GM23248 (cell line): ENCODE measurements around the gene RASA3. TPM values are rescaled to one million over a fixed set of nuclear protein-coding genes. Genes with fewer than 3 reads are reported as not detected.

Experiments used
- DNase-seq: peaks from one replicate; pipeline ENCODE4 v3.0.0-alpha.2; 2015
- H2AFZ ChIP-seq: fragments of 200-600 bp; sonication (generic); 2 replicates; pipeline ENCODE4 v1.6.1; 2016; ENCODE audit warnings: antibody characterized with exemption
- H3F3A ChIP-seq: fragments of 200-600 bp; sonication (generic); 2 replicates; pipeline ENCODE4 v1.6.1; 2016; ENCODE audit warnings: mild to moderate bottlenecking, antibody characterized with exemption, mixed run types; ENCODE audit not compliant: insufficient read depth
- H3K27ac ChIP-seq: fragments of 200-600 bp; sonication (generic); 2 replicates; pipeline ENCODE4 v1.5.1; 2016; ENCODE audit warnings: mild to moderate bottlenecking
- H3K27me3 ChIP-seq: fragments of 200-600 bp; sonication (generic); replicated peaks from 2 replicates; pipeline ENCODE4 v1.6.1; 2016; ENCODE audit warnings: mild to moderate bottlenecking; ENCODE audit not compliant: insufficient read depth
- H3K36me3 ChIP-seq: fragments of 200-600 bp; sonication (generic); 2 replicates; pipeline ENCODE4 v1.6.1; 2016; ENCODE audit warnings: low read depth, mild to moderate bottlenecking
- H3K4me1 ChIP-seq: fragments of 200-600 bp; sonication (generic); 2 replicates; pipeline ENCODE4 v1.6.1; 2016; ENCODE audit warnings: mild to moderate bottlenecking; ENCODE audit not compliant: insufficient read depth
- H3K4me2 ChIP-seq: fragments of 200-600 bp; sonication (generic); one replicate; pipeline ENCODE4 v1.6.1; 2016; ENCODE audit warnings: mild to moderate bottlenecking; ENCODE audit not compliant: unreplicated experiment
- H3K4me3 ChIP-seq: fragments of 200-600 bp; sonication (generic); 2 replicates; pipeline ENCODE4 v1.5.1; 2016; ENCODE audit warnings: mild to moderate bottlenecking
- H3K79me2 ChIP-seq: fragments of 200-600 bp; sonication (generic); 2 replicates; pipeline ENCODE4 v1.6.1; 2016; ENCODE audit warnings: mild to moderate bottlenecking; ENCODE audit not compliant: insufficient read depth
- H3K9ac ChIP-seq: fragments of 200-600 bp; sonication (generic); 2 replicates; pipeline ENCODE4 v1.6.1; 2016; ENCODE audit warnings: mild to moderate bottlenecking
- H3K9me2 ChIP-seq: fragments of 200-600 bp; sonication (generic); 2 replicates; pipeline ENCODE4 v1.6.1; 2016; ENCODE audit warnings: mixed run types, mild to moderate bottlenecking, moderate library complexity; ENCODE audit not compliant: insufficient read depth
- H3K9me3 ChIP-seq: fragments of 200-600 bp; sonication (generic); one replicate; pipeline ENCODE4 v1.6.1; 2017; ENCODE audit warnings: low read depth
- H4K20me1 ChIP-seq: fragments of 200-600 bp; sonication (generic); 2 replicates; pipeline ENCODE4 v1.6.0; 2016; ENCODE audit not compliant: insufficient read depth
- EZH2 ChIP-seq: fragments of 200-600 bp; sonication (generic); IDR thresholded peaks from 2 replicates; pipeline ENCODE4 v1.6.1; 2018; ENCODE audit warnings: antibody characterized with exemption, mild to moderate bottlenecking; ENCODE audit not compliant: insufficient read depth, poor library complexity, severe bottlenecking
- EZH2phosphoT487 ChIP-seq: fragments of 200-600 bp; sonication (generic); IDR thresholded peaks from 2 replicates; pipeline ENCODE4 v1.6.1; 2018; ENCODE audit warnings: antibody characterized with exemption, moderate library complexity, mild to moderate bottlenecking, low read depth; ENCODE audit not compliant: insufficient read depth
- WGBS, 2 experiments: methylation state at CpG; one replicate each; pipeline ENCODE4 v1.1.6; 2015 to 2017; ENCODE audit warnings: low lambda C conversion rate in 2 of 2, low coverage in 1 of 2; ENCODE audit errors: missing lambda C conversion rate in 2 of 2; 5-methylcytosine and 5-hydroxymethylcytosine counted together
- in situ Hi-C: fragments of 300-500 bp; cut with MboI; formaldehyde crosslinking; loops from 2 replicates; pipeline ENCODE4 v1.15.0; 2020
- polyA plus RNA-seq: library from polyadenylated mRNA; unstranded; fragments of >200 nt; fragmentation: Nextera tagmentation; extraction: Ambion mirVana; gene quantifications from 2 replicates; pipeline ENCODE4 v1.2.1, GENCODE V29; 2016
- total RNA-seq: library from RNA; depleted of rRNA; stranded (reverse); fragments of >200 nt; shearing (Covaris generic); gene quantifications from 2 replicates; pipeline ENCODE4 v1.2.3, GENCODE V29; 2014

The RASA3 gene
- total and polyA plus RNA-seq, 2 experiments from 2014 or later, result 34.3 to 36.7 TPM

DNA sequence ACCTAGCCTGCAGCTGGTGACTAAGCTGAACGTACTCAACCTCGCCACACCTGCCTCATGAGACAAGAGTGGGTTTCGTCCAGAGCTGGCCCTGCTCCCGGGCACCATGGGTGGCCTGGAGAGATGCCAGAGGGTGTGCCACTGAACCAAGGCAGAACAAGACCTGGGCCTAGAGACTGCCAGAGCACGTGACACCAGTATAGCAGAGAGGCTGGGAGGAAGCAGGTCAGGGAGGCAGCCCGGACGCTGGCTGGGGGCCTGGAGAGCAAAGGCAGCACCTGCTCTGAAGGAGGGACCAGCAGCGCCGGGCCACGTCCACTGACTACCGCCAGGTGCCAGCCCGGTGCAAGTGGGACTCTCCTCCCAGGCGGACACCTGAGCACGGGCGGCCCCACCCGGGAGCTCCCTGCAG, 151.2 kb downstream of the RASA3 start:
- Histone ChIP-seq H3K36me3 (peaks cover 9% of the 10 kb centered on the region; the same call in 1 of the 2 replicates), H3K79me2 (no peaks in the 10 kb centered on the region), H4K20me1 (no peaks in the 10 kb centered on the region), H3K4me2 (no peak overlapping the region), H2AFZ (no peak overlapping the region), H3K9me3 (no peaks in the 10 kb centered on the region), H3K27ac (no peak overlapping the region), H3K4me3 (no peak overlapping the region), H3K9me2 (no peaks in the 10 kb centered on the region), H3F3A (peaks cover 7% of the 10 kb centered on the region; the same call in 1 of the 2 replicates), H3K27me3 (no peaks in the 10 kb centered on the region), H3K4me1 (peaks cover 10% of the 10 kb centered on the region), H3K9ac (no peak overlapping the region)
- WGBS, 2 experiments, result 78 to 89% methylated on average over 6 to 16 of the region's 16 CpGs
- peak; percentile 21 for DNase-seq
- in situ Hi-C loops, result no loop called here
- TF ChIP-seq EZH2phosphoT487 (no peak), EZH2 (no peak)

DNA sequence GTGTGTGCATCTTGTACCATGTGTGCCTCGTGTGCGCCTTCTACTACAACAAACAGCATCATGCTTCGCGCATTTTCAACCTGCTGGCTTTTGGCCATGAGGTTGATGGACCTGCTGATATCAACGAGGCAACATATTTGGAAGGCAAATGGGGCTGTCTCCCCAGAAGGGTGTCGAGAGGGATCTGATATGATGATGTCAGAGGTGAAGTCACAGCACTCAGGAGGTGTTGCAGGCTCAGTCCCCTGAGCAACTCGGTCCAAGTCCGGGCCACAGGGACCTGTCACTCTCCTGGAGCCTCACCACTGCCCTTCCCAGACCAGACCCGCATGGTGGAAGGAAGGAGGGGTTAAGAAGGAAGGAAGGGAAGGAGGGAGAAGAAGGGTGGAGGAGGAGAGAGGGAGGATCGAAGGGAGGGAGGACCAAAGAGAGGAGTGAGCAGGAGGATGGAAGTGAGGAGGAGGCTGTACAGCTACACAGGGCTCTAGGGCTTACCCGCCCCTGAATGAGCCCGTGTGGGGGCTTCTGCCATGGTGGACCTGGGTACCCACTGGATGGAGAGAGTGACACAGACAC, 151.8 kb downstream of the RASA3 start:
- Histone ChIP-seq H3K4me1 (peaks cover 10% of the 10 kb centered on the region), H3K9ac (no peak overlapping the region), H3K79me2 (no peaks in the 10 kb centered on the region), H3K4me2 (no peak overlapping the region), H2AFZ (no peak overlapping the region), H3K4me3 (no peak overlapping the region), H3K36me3 (peaks cover 9% of the 10 kb centered on the region; the same call in 1 of the 2 replicates), H3F3A (peaks cover 7% of the 10 kb centered on the region; the same call in 1 of the 2 replicates), H3K27ac (no peak overlapping the region), H3K9me3 (no peaks in the 10 kb centered on the region), H3K9me2 (no peaks in the 10 kb centered on the region), H3K27me3 (no peaks in the 10 kb centered on the region), H4K20me1 (no peaks in the 10 kb centered on the region)
- in situ Hi-C loops, result no loop called here
- TF ChIP-seq EZH2phosphoT487, result no peak
- DNase-seq, result no peak
- 91 to 92% methylated on average over 11 to 12 of the region's 12 CpGs for WGBS, 2 experiments

GRCh38 chr13:113979791-113980471, 152.5 kb downstream of the RASA3 start:
- H3K4me1 ChIP-seq, result peaks cover 10% of the 10 kb centered on the region
- H2AFZ ChIP-seq, result no peak overlapping the region
- H3K27ac ChIP-seq, result no peak overlapping the region
- WGBS, 2 experiments, result 80 to 86% methylated on average over 18 to 20 of the region's 20 CpGs
- no peaks in the 10 kb centered on the region for H3K27me3 ChIP-seq
- H3K9ac ChIP-seq, result no peak overlapping the region
- H4K20me1 ChIP-seq, result no peaks in the 10 kb centered on the region
- H3K79me2 ChIP-seq, result no peaks in the 10 kb centered on the region
- H3K4me2 ChIP-seq, result no peak overlapping the region
- no peaks in the 10 kb centered on the region for H3K9me3 ChIP-seq
- H3K4me3 ChIP-seq, result no peak overlapping the region
- no peak for TF ChIP-seq EZH2
- no peak for TF ChIP-seq EZH2phosphoT487
- no peak for DNase-seq
- in situ Hi-C loops, result no loop called here
- peaks cover 7% of the 10 kb centered on the region; the same call in 1 of the 2 replicates for H3F3A ChIP-seq
- peaks cover 9% of the 10 kb centered on the region; the same call in 1 of the 2 replicates for H3K36me3 ChIP-seq
- no peaks in the 10 kb centered on the region for H3K9me2 ChIP-seq

DNA sequence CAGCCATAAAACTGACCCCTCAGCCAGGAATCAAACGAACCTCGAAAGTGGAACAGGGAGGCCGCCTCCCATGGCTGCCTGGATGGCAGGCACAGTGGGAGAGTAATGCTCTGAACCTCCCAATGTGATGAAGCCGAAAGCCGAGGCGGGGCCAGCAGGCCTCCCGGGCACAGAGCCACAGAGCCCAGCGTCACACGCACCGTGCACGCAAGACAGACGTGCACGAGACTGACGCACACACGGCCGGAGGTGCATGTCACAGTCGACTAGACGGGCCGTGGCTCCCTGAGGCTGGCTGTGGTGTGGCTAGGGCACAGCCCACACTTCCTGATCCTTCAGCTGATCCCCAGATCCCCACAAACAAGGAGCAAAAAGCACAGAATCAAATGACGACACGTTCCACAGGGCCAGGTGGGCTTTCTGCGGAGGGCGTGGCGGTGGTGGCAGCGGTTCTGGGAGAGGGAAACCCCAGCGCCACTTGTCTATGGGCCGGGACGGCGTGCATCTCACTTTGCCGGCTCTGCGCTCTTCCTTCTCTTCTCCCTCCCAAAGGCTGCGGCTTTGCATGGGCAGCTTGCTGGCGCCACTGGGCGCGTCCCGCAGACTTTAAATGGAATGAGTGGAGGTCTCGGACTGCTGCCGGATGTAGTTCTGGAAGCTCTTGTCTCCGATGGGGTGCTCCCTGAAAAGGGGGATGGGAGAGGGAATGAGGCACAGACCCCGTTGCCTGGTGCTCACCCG, 153.5 kb downstream of the RASA3 start:
- H3K4me2 ChIP-seq, result no peak overlapping the region
- 84 to 87% methylated on average over 40 to 41 of the region's 41 CpGs for WGBS, 2 experiments
- H3K4me1 ChIP-seq, result peaks cover 10% of the 10 kb centered on the region
- H3K27ac ChIP-seq, result no peak overlapping the region
- H3K9me3 ChIP-seq, result no peaks in the 10 kb centered on the region
- peaks cover 7% of the 10 kb centered on the region; the same call in 1 of the 2 replicates for H3F3A ChIP-seq
- no peaks in the 10 kb centered on the region for H3K9me2 ChIP-seq
- peaks cover 9% of the 10 kb centered on the region; the same call in 1 of the 2 replicates for H3K36me3 ChIP-seq
- H3K4me3 ChIP-seq, result no peak overlapping the region
- no peaks in the 10 kb centered on the region for H4K20me1 ChIP-seq
- no peak for DNase-seq
- H3K9ac ChIP-seq, result no peak overlapping the region
- in situ Hi-C loops, result no loop called here
- H3K79me2 ChIP-seq, result no peaks in the 10 kb centered on the region
- no peak overlapping the region for H2AFZ ChIP-seq
- H3K27me3 ChIP-seq, result no peaks in the 10 kb centered on the region
- TF ChIP-seq EZH2phosphoT487 (no peak), EZH2 (no peak)
